ENCODE measurements around the gene ATF6. TPM values are rescaled to one million over a fixed set of nuclear protein-coding genes. Genes with fewer than 3 reads are reported as not detected.
"Not testable (repeated sequence)": the region's sequence is repeated elsewhere in the genome, so short reads cannot be mapped to it uniquely, and the experiment has no call there.

ATF6 gene
- total RNA-seq, 1 donor from 2014 or later: 28.0 TPM

GRCh38 chr1:161720956-161721737, 45.0 kb upstream of the ATF6 start, which contains the start of gene FCRLB:
Gene FCRLB, plus strand, starts transcription at chr1:161721544. Its CDS starts 1,129 bp downstream, at chr1:161722673.
- no peak for DNase-seq (ENCODE audit: low spot score in 2 of 2, unreplicated experiment in 2 of 2)
- H3K4me1 Mint-ChIP-seq: peaks cover 10% of the 10 kb centered on the region
- no peaks in the 10 kb centered on the region for H3K36me3 Mint-ChIP-seq
- H3K9me3 Mint-ChIP-seq: no peaks in the 10 kb centered on the region
- no peak within 1 kb of the TSS for H3K27ac Mint-ChIP-seq
- peaks cover 76% of the 10 kb centered on the region for H3K27me3 Mint-ChIP-seq (ENCODE audit: low read depth)
- TF ChIP-seq CTCF (IDR thresholded peaks at IDR 0.05; ENCODE audit: unreplicated experiment): no peak
- H3K4me3 Mint-ChIP-seq: no peak within 1 kb of the TSS

- no peaks in the 10 kb centered on the region for H3K9me3 Mint-ChIP-seq
- DNase-seq (ENCODE audit: low spot score in 2 of 2, unreplicated experiment in 2 of 2): no peak
- no peak overlapping the region for H3K27ac Mint-ChIP-seq
- TF ChIP-seq CTCF (IDR thresholded peaks at IDR 0.05; ENCODE audit: unreplicated experiment): no peak
- peaks cover 69% of the 10 kb centered on the region for H3K27me3 Mint-ChIP-seq (ENCODE audit: low read depth)
- H3K4me1 Mint-ChIP-seq: peaks cover 11% of the 10 kb centered on the region
- H3K4me3 Mint-ChIP-seq: no peak overlapping the region
- H3K36me3 Mint-ChIP-seq: no peaks in the 10 kb centered on the region
Observed at GRCh38 chr1:161721738-161722343, 44.3 kb upstream of the ATF6 start.

- Mint-ChIP-seq H3K36me3 (no peaks in the 10 kb centered on the region), H3K4me1 (peaks cover 11% of the 10 kb centered on the region), H3K4me3 (no peak overlapping the region), H3K9me3 (no peaks in the 10 kb centered on the region), H3K27ac (no peak overlapping the region), H3K27me3 (ENCODE audit: low read depth) (peaks cover 64% of the 10 kb centered on the region)
- no peak for DNase-seq (ENCODE audit: low spot score in 2 of 2, unreplicated experiment in 2 of 2)
- no peak for TF ChIP-seq CTCF (IDR thresholded peaks at IDR 0.05; ENCODE audit: unreplicated experiment)
Observed at GRCh38 chr1:161722406-161722805, 43.7 kb upstream of the ATF6 start.

GRCh38 chr1:161723459-161724141, 42.5 kb upstream of the ATF6 start:
- peaks cover 58% of the 10 kb centered on the region for H3K27me3 Mint-ChIP-seq (ENCODE audit: low read depth)
- no peak for DNase-seq (ENCODE audit: low spot score in 2 of 2, unreplicated experiment in 2 of 2)
- no peak for TF ChIP-seq CTCF (IDR thresholded peaks at IDR 0.05; ENCODE audit: unreplicated experiment)
- peaks cover 17% of the 10 kb centered on the region for H3K4me1 Mint-ChIP-seq
- no peaks in the 10 kb centered on the region for H3K9me3 Mint-ChIP-seq
- H3K36me3 Mint-ChIP-seq: no peaks in the 10 kb centered on the region
- no peak overlapping the region for H3K27ac Mint-ChIP-seq
- H3K4me3 Mint-ChIP-seq: peak overlapping the region; percentile 38

GRCh38 chr1:161725258-161725907, 40.7 kb upstream of the ATF6 start:
- DNase-seq (ENCODE audit: low spot score in 2 of 2, unreplicated experiment in 2 of 2); H3K36me3 Mint-ChIP-seq; H3K9me3 Mint-ChIP-seq: not testable (repeated sequence)
- Mint-ChIP-seq H3K27me3 (ENCODE audit: low read depth) (peaks cover 43% of the 10 kb centered on the region), H3K4me3 (peak overlapping the region; percentile 86), H3K27ac (peak overlapping the region; percentile 87), H3K4me1 (peaks cover 31% of the 10 kb centered on the region)
